Keratinocyte (primary cell): Measurements from ENCODE around the gene POGZ. TPM values are rescaled to one million over a fixed set of nuclear protein-coding genes. Genes with fewer than 3 reads are reported as not detected.

Experiments
- DNase-seq: peaks from one replicate; pipeline ENCODE4 v3.0.0-alpha.2; 2011; ENCODE audit warnings: low read depth, missing footprints, low spot score
- FAIRE-seq: peaks from 2 replicates; lab custom pipeline; 2011; peaks lifted over from hg19 to GRCh38; lab: Jason Lieb, UNC
- H2AFZ ChIP-seq: 2 replicates; pipeline ENCODE4 v1.6.0; 2012; ENCODE audit warnings: low read length, control low read depth, inconsistent platforms; ENCODE audit not compliant: control insufficient read depth
- H3K27ac ChIP-seq: 2 replicates; pipeline ENCODE4 v1.5.1; 2011; ENCODE audit warnings: low read length; ENCODE audit not compliant: control insufficient read depth, insufficient read depth
- H3K27me3 ChIP-seq: 3 replicates; pipeline ENCODE4 v1.6.0; 2011; ENCODE audit warnings: low read length; ENCODE audit not compliant: control insufficient read depth, insufficient read depth; ENCODE audit errors: extremely low read depth
- H3K36me3 ChIP-seq, 2 experiments: 2 replicates in 1 of 2; 3 replicates in 1 of 2; pipeline ENCODE4 v1.5.1; 2011; ENCODE audit warnings: low read length in 2 of 2, mild to moderate bottlenecking in 1 of 2; ENCODE audit not compliant: control insufficient read depth in 2 of 2, insufficient read depth in 2 of 2; ENCODE audit errors: extremely low read depth in 1 of 2
- H3K4me1 ChIP-seq: 3 replicates; pipeline ENCODE4 v1.5.1; 2011; ENCODE audit warnings: low read length; ENCODE audit not compliant: control insufficient read depth, insufficient read depth; ENCODE audit errors: extremely low read depth
- H3K4me2 ChIP-seq: 3 replicates; pipeline ENCODE4 v1.6.0; 2011; ENCODE audit warnings: low read depth, low read length; ENCODE audit not compliant: control insufficient read depth, insufficient read depth; ENCODE audit errors: extremely low read depth
- H3K4me3 ChIP-seq, 3 experiments: fragments of 200-600 bp in 1 of 3; sonication (generic) in 1 of 3; 2 replicates in 2 of 3; 3 replicates in 1 of 3; pipeline ENCODE4 v1.5.1; 2011 to 2016; ENCODE audit warnings: low read length in 3 of 3, mild to moderate bottlenecking in 3 of 3, control low read depth in 2 of 3, inconsistent platforms in 1 of 3, low read depth in 1 of 3, mixed read lengths in 1 of 3, mixed run types in 1 of 3, moderate library complexity in 1 of 3; ENCODE audit not compliant: control insufficient read depth in 2 of 3, insufficient read depth in 2 of 3; ENCODE audit errors: extremely low read depth in 1 of 3
- H3K79me2 ChIP-seq: 2 replicates; pipeline ENCODE4 v1.6.0; 2012; ENCODE audit warnings: low read length; ENCODE audit not compliant: control insufficient read depth, insufficient read depth
- H3K9ac ChIP-seq: 3 replicates; pipeline ENCODE4 v1.6.0; 2011; ENCODE audit warnings: low read length; ENCODE audit not compliant: control insufficient read depth, insufficient read depth; ENCODE audit errors: extremely low read depth
- H3K9me1 ChIP-seq: 3 replicates; pipeline ENCODE4 v1.6.0; 2011; ENCODE audit warnings: low read length; ENCODE audit not compliant: control insufficient read depth, insufficient read depth; ENCODE audit errors: extremely low read depth
- H3K9me3 ChIP-seq: 2 replicates; pipeline ENCODE4 v1.5.1; 2012; ENCODE audit warnings: low read depth, low read length; ENCODE audit not compliant: control insufficient read depth
- H4K20me1 ChIP-seq: 3 replicates; pipeline ENCODE4 v1.6.0; 2011; ENCODE audit warnings: low read length; ENCODE audit not compliant: control insufficient read depth, insufficient read depth; ENCODE audit errors: extremely low read depth
- EZH2 ChIP-seq: IDR thresholded peaks from one replicate; pipeline ENCODE4 v1.6.1; 2012; ENCODE audit warnings: inconsistent platforms, mild to moderate bottlenecking, low read length, moderate library complexity
- dilution Hi-C: fragments of 300-500 bp; cut with MboI; formaldehyde crosslinking; loops from one replicate; pipeline ENCODE4 v1.7.0; 2020; ENCODE audit warnings: low sequenced_read_pairs; ENCODE audit not compliant: extremely low pct_ligation_motif_present
- polyA plus RNA-seq, 5 experiments: library from polyadenylated mRNA; depleted of rRNA in 3 of 5; stranded (reverse) in 3 of 5; stranded (forward) in 1 of 5; unstranded in 1 of 5; fragments of >200 nt; gene quantifications; 1 replicate in 1 of 5; 2 replicates in 3 of 5; 3 replicates in 1 of 5; pipeline versions ENCODE4 v1.2.1 to v1.2.3, GENCODE V29; 2011 to 2012; ENCODE audit warnings: missing spikeins in 2 of 5, low read depth in 1 of 5, low replicate concordance in 1 of 5
- TF ChIP-seq, protein P1 (sequence below), 3 experiments: IDR thresholded peaks in 1 of 3; conservative IDR thresholded peaks in 1 of 3; optimal IDR thresholded peaks in 1 of 3; 2 replicates in 2 of 3; 3 replicates in 1 of 3; pipeline versions ENCODE3 to v1.5.1; 2011; ENCODE audit warnings: low read length in 3 of 3, mild to moderate bottlenecking in 3 of 3, moderate library complexity in 2 of 3, control low read depth in 1 of 3, inconsistent platforms in 1 of 3; ENCODE audit not compliant: insufficient read depth in 2 of 3; ENCODE audit errors: extremely low read depth in 1 of 3

Gene POGZ
- polyA plus RNA-seq, 1 donor (not counting 4 experiments of a cell fraction or from before 2014, with no cell fraction given) = 29.9 TPM

- peak overlapping the region; percentile 2 for H3K27ac ChIP-seq
- no peaks in the 10 kb centered on the region for H3K36me3 ChIP-seq
- FAIRE-seq (peak; percentile 55), DNase-seq (peak; percentile 52)
- no peak overlapping the region for H3K4me3 ChIP-seq
- dilution Hi-C loops = no loop called here
- no peak overlapping the region for H2AFZ ChIP-seq
- no peaks in the 10 kb centered on the region for H3K9me1 ChIP-seq
- no peaks in the 10 kb centered on the region for H3K79me2 ChIP-seq
- no peaks in the 10 kb centered on the region for H3K27me3 ChIP-seq
- peak overlapping the region; percentile 54 for H3K4me2 ChIP-seq
- peaks cover 14% of the 10 kb centered on the region for H3K4me1 ChIP-seq
- TF ChIP-seq, protein P1, sequence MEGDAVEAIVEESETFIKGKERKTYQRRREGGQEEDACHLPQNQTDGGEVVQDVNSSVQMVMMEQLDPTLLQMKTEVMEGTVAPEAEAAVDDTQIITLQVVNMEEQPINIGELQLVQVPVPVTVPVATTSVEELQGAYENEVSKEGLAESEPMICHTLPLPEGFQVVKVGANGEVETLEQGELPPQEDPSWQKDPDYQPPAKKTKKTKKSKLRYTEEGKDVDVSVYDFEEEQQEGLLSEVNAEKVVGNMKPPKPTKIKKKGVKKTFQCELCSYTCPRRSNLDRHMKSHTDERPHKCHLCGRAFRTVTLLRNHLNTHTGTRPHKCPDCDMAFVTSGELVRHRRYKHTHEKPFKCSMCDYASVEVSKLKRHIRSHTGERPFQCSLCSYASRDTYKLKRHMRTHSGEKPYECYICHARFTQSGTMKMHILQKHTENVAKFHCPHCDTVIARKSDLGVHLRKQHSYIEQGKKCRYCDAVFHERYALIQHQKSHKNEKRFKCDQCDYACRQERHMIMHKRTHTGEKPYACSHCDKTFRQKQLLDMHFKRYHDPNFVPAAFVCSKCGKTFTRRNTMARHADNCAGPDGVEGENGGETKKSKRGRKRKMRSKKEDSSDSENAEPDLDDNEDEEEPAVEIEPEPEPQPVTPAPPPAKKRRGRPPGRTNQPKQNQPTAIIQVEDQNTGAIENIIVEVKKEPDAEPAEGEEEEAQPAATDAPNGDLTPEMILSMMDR (optimal IDR thresholded peaks at IDR 0.05 in 1 of 3, IDR thresholded peaks at IDR 0.05 in 1 of 3, conservative IDR thresholded peaks at IDR 0.05 in 1 of 3; ENCODE audit: extremely low read depth in 1 of 3, insufficient read depth in 2 of 3, low read length in 3 of 3) = no peak
- TF ChIP-seq EZH2 = no peak
- H4K20me1 ChIP-seq = no peaks in the 10 kb centered on the region
- no peaks in the 10 kb centered on the region for H3K9me3 ChIP-seq
- no peak overlapping the region for H3K9ac ChIP-seq
Measured at GRCh38 chr1:151494741-151495281, 35.5 kb upstream of the POGZ start.

DNA sequence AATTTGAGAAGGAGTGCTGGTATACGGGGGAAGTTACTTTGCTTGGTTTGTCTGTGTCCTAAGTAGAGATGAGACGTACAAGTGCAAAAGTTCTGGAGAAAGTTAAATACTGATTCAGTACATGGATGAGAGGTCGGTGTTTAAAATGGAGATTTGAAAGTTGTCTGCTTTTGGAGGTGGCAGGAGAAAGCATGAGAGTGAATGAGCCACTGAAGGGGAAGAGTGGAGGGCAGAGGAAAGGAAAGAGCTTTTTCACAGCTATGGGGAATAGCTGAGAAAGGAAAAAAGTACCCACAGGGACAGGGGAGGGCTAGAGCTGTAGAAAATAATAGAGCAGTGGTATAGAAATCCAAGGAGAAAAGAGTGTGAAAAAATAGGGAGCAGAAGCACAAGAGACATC lies 33.7 kb upstream of the POGZ start:
- Histone ChIP-seq H3K9me3 (no peaks in the 10 kb centered on the region), H4K20me1 (no peaks in the 10 kb centered on the region), H3K4me3 (no peak overlapping the region), H3K27me3 (no peaks in the 10 kb centered on the region), H3K36me3 (no peaks in the 10 kb centered on the region), H3K4me2 (no peak overlapping the region), H3K4me1 (peaks cover 14% of the 10 kb centered on the region), H3K9ac (no peak overlapping the region), H3K27ac (no peak overlapping the region), H3K9me1 (no peaks in the 10 kb centered on the region), H2AFZ (no peak overlapping the region), H3K79me2 (no peaks in the 10 kb centered on the region)
- dilution Hi-C loops = no loop called here
- DNase-seq = no peak
- TF ChIP-seq, protein P1 (optimal IDR thresholded peaks at IDR 0.05 in 1 of 3, IDR thresholded peaks at IDR 0.05 in 1 of 3, conservative IDR thresholded peaks at IDR 0.05 in 1 of 3; ENCODE audit: extremely low read depth in 1 of 3, insufficient read depth in 2 of 3, low read length in 3 of 3) = no peak
- no peak for TF ChIP-seq EZH2
- FAIRE-seq = no peak
